ENCODE data around the gene SRCAP.

Gene SRCAP

DNA sequence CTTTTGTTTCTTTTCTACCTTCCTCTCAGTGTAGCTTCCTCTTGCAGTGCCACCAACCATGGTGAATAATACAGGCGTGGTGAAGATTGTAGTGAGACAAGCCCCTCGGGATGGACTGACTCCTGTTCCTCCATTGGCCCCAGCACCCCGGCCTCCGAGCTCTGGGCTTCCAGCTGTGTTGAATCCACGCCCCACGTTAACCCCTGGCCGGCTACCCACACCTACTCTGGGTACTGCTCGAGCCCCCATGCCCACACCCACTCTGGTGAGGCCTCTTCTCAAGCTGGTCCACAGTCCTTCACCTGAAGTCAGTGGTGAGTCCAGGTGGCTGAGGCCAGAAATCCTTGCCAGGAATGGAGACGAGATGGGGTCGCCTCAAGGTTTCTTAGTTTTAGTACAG, 23.9 kb downstream of the SRCAP start:
- TF ChIP-seq, protein P1, sequence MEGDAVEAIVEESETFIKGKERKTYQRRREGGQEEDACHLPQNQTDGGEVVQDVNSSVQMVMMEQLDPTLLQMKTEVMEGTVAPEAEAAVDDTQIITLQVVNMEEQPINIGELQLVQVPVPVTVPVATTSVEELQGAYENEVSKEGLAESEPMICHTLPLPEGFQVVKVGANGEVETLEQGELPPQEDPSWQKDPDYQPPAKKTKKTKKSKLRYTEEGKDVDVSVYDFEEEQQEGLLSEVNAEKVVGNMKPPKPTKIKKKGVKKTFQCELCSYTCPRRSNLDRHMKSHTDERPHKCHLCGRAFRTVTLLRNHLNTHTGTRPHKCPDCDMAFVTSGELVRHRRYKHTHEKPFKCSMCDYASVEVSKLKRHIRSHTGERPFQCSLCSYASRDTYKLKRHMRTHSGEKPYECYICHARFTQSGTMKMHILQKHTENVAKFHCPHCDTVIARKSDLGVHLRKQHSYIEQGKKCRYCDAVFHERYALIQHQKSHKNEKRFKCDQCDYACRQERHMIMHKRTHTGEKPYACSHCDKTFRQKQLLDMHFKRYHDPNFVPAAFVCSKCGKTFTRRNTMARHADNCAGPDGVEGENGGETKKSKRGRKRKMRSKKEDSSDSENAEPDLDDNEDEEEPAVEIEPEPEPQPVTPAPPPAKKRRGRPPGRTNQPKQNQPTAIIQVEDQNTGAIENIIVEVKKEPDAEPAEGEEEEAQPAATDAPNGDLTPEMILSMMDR (IDR thresholded peaks at IDR 0.05; ENCODE audit: control insufficient read depth, extremely low read depth, insufficient read depth), result no peak
- DNase-seq (ENCODE audit: low read depth), result no peak
- H3K4me3 ChIP-seq (ENCODE audit: low read depth, low read length), result no peak overlapping the region

DNA sequence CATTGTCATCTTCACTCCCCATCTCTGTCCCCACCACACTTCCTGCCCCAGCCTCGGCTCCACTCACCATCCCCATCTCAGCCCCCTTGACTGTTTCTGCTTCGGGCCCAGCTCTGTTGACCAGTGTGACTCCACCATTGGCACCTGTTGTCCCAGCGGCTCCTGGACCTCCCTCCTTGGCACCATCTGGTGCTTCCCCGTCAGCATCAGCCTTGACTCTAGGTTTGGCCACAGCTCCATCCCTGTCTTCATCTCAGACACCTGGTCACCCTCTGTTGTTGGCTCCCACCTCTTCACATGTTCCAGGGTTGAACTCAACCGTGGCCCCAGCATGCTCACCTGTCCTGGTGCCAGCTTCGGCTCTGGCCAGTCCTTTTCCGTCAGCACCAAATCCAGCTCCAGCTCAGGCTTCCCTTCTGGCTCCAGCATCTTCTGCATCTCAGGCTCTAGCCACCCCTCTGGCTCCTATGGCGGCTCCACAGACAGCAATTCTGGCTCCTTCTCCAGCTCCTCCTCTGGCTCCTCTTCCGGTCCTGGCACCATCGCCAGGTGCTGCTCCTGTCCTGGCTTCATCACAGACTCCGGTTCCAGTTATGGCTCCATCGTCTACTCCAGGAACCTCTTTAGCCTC, 24.9 kb downstream of the SRCAP start:
- DNase-seq (ENCODE audit: low read depth), result no peak
- TF ChIP-seq, protein P1 (IDR thresholded peaks at IDR 0.05; ENCODE audit: control insufficient read depth, extremely low read depth, insufficient read depth), result no peak
- no peak overlapping the region for H3K4me3 ChIP-seq (ENCODE audit: low read depth, low read length)

DNA sequence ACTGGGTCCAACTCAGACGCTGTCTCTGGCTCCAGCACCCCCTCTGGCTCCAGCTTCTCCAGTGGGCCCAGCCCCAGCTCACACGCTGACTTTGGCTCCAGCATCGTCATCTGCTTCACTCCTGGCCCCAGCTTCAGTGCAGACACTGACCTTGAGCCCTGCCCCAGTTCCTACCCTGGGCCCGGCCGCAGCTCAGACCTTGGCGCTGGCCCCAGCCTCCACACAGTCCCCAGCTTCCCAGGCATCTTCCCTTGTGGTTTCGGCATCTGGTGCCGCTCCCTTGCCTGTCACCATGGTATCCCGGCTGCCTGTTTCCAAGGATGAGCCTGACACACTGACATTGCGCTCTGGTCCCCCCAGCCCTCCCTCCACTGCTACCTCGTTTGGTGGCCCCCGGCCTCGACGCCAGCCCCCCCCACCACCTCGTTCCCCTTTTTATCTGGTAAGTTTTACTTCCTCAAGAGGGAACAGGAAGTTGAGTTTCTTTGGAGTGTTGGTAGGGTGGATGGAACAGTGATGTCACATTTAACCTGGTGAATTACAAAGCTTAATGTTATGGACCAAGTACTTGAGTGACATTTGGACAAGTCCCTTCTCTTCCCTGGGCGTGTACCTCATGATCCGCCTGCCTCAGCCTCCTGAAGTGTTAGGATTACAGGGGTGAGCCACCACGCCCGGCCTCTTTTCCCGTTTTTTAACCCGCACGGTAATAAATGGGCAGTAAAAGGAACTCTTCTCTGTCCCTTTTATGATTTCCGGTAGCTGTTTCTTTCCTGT, 25.9 kb downstream of the SRCAP start:
- DNase-seq (ENCODE audit: low read depth), result no peak
- TF ChIP-seq, protein P1 (IDR thresholded peaks at IDR 0.05; ENCODE audit: control insufficient read depth, extremely low read depth, insufficient read depth), result no peak
- H3K4me3 ChIP-seq (ENCODE audit: low read depth, low read length), result no peak overlapping the region

DNA sequence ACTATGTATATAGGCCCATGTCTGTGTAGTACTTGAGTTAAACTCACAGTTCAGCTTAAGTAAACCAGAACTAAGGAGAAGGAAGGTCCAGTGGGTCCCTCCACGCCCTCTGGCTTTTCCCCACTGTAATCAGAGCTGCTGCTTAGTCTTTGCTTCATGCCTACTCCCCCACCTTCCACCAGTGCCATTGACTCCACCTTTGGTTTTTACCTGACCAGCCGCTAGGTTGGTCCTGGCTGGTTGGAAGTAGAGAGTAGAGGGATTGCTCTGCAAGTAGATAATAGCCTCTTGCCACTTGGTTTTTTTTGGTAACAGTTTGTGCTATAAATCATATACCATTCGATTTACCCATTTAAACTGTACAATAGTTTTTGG, 26.4 kb downstream of the SRCAP start:
- TF ChIP-seq, protein P1 (IDR thresholded peaks at IDR 0.05; ENCODE audit: control insufficient read depth, extremely low read depth, insufficient read depth), result no peak
- no peak for DNase-seq (ENCODE audit: low read depth)
- no peak overlapping the region for H3K4me3 ChIP-seq (ENCODE audit: low read depth, low read length)

DNA sequence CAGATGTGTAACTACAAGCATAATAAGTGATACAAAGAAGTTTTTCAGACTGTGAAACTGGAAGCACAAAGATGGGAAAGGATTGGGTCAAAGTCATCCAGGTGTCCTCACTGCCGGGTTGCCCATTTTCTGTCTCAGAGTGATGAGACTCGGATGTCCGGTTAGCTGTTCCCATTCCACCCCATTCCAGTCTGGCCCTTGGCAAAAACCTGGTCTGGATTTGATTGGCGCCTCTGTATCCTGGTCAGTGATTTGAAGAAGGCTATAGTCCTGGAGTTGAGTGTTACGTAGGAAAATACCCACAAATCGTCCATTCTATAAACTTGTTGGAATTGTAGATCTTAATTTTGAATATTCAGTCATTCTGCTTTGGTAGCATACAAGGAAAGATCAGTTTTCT, 29.4 kb downstream of the SRCAP start:
- TF ChIP-seq, protein P1 (IDR thresholded peaks at IDR 0.05; ENCODE audit: control insufficient read depth, extremely low read depth, insufficient read depth), result no peak
- DNase-seq (ENCODE audit: low read depth), result no peak
- no peak overlapping the region for H3K4me3 ChIP-seq (ENCODE audit: low read depth, low read length)

DNA sequence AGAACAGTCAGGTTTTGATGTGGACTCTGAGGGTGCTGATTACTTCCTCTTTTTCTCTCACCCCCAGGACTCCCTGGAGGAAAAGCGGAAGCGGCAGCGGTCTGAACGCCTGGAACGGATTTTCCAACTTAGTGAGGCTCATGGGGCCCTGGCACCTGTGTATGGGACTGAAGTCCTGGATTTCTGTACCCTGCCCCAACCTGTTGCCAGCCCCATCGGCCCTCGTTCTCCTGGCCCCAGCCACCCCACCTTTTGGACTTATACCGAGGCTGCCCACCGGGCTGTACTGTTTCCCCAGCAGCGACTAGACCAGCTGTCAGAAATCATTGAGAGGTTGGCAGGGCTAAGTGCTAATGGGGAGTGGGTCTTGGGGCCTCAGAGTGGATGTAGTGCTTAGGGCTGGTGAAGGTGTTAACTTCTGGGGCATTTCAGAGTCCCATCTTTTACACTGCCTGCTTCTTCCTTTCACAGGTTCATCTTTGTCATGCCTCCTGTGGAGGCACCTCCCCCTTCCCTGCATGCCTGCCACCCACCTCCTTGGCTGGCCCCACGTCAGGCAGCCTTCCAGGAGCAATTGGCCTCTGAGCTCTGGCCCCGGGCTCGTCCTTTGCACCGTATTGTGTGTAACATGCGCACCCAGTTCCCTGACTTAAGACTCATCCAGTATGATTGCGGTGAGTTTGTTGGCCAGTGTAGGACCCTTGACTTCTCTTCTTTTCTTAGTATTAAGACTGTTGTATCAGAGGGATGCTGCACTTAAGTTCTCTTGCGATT, 30.1 kb downstream of the SRCAP start:
- H3K4me3 ChIP-seq (ENCODE audit: low read depth, low read length), result no peak overlapping the region
- DNase-seq (ENCODE audit: low read depth), result no peak
- TF ChIP-seq, protein P1 (IDR thresholded peaks at IDR 0.05; ENCODE audit: control insufficient read depth, extremely low read depth, insufficient read depth), result no peak

Measured in LNCaP clone FGC (cell line).